G401.6 (cell line): ENCODE results near the gene ADAM21.
"Not testable (repeated sequence)": the region's sequence is repeated elsewhere in the genome, so short reads cannot be mapped to it uniquely, and the experiment has no call there.

ENCODE experiments used
- FAIRE-seq: peaks from 2 replicates; lab custom pipeline; 2012; peaks lifted over from hg19 to GRCh38; lab: Jason Lieb, UNC

Gene ADAM21

DNA sequence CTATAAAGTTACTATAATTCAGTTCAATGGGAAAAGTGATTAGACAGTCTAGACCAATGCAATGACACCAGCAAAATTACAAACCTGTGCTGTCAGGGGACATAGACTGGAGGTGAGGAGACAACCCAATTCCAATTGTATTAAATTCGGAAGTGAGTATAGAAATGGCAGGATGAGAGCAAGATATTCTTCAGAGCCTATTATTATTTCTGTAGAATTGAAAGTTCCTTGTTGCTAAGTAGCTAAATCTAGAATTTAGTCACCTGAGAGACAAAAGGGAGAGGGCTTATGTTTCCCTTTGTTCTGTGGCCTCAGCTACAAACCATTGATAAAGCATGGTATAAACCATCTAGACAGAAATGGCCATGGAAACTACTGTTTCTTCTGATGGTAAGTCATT lies at the start of gene ADAM21:
TSS of gene ADAM21 (plus strand) at position 301 of the 400 bp plus-strand sequence. CDS start 5,326 bp downstream, outside the sequence.
- no peak for FAIRE-seq

DNA sequence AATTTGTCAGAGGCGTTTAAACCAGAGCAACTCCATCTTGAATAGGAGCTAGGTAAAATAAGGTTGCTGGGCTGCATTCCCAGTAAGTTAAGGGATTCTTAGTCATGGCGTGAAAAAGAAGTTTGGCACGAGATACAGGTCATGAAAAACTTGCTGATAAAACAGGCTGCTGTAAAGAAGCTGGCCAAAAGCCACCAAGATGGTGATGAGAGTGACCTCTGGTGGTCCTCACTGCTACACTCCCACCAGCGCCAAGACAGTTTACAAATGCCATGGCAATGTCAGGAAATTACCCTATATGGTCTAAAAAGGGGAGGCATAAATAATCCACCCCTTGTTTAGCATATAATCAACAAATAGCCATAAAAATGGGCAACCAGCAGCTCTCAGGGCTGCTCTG lies 48.6 kb upstream of the ADAM21 start:
- not testable (repeated sequence) for FAIRE-seq

DNA sequence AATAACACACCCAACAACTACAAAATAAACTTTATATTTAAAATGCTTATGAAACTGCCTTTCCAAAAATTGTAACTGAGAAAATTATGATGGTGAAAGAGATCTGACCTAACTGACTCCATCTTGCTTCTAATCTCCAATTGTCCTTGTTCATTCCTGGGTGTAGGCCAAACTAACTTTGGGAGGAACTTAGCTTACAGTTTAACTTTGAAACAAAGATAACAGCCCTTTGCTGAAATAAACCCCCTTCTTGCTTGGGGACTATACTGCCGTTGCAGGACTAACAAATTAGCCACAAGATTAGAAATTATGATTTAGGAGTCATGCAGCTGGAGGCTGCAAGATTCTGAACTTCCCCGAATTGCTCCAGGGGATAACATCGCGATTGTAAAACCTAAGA lies 45.8 kb upstream of the ADAM21 start:
- not testable (repeated sequence) for FAIRE-seq

DNA sequence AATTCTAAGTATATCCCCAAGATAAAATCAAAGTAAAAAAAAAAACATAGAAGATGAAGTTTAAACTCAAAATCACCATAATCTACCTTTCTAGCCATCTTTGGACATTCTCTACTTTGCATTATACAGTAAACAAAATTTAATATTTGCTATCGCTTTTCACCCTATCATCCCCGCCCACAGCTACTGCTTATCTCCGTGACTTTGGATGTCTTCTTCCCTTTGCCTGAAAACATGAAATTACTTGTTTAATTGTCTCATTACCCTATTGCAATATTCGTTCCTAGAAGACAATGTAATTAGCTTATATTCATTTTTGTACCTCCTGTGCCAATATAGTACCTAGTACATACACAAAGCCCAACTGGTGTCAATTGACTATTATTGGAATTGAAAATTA lies 44.4 kb upstream of the ADAM21 start:
- no peak for FAIRE-seq

DNA sequence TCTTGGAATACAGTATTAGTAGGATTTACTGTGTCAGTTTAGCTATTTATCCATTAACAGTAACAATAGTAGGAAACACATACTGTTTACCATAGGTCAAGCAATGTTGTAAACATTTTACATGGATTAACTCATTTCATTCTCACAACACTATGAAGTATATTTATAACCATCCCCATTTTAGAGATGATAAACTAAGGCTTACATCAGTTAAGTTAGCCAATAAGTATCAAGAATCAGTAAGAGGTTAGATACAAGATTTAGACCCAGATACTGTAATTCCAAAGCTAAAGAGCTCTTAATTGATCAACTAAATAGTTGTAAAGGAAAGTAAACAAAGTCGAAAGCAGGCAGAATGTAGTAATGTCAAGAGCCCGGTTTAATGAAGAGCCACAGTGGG lies 36.2 kb upstream of the ADAM21 start:
- FAIRE-seq: no peak

DNA sequence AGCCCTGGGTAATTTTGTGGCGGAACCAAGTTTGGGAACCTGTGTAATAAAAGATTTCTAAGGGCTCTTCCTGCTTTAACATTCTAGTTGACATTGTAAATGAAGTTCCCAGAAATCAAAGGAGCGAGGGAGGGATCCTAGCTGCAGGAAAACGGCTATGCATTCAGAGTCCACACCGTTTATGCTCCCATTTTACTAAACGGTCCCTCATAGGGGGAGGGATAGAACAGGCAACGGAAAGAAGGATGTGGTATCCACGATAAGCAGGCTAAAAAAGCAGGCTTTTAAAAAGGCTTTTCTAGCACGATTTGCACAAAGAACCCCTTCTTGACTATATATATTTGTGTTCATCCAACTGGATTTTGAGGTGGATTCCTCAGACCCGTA lies 35.6 kb upstream of the ADAM21 start:
- no peak for FAIRE-seq

DNA sequence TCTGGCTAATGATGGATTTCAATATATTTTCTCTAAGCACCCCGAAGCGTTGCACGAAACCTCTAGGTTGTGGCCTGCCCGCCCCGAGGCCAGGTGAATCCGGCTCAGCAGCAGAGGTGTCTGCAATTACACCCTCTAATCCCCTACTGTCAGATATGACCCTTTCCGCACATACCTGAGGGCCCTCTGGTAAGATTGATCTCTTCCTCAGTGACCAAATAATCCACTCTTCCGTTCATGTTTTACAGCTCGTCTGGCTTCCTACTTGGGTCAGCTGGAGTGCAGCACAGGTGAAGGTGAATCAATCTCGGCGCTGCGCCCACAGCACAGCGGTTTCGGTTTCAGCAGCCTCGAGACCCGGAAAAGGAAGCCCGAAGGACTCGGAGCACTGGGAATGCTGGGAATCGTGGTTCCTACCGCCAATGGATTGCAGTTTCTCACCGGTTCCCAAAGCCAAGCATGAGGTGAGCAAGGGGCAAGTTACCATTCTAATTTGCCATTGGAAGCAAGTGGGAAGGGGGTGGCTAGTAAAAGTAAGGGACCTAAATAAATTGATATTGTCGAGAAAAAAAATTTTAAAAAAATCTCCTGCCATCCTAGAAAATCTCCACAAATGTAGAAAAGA lies 35.1 kb upstream of the ADAM21 start, which contains the start of gene SYNJ2BP:
TSS of gene SYNJ2BP (minus strand) at position 366 of the 625 bp plus-strand sequence. CDS start at position 239, 127 bp downstream.
- peak; percentile 96 for FAIRE-seq

DNA sequence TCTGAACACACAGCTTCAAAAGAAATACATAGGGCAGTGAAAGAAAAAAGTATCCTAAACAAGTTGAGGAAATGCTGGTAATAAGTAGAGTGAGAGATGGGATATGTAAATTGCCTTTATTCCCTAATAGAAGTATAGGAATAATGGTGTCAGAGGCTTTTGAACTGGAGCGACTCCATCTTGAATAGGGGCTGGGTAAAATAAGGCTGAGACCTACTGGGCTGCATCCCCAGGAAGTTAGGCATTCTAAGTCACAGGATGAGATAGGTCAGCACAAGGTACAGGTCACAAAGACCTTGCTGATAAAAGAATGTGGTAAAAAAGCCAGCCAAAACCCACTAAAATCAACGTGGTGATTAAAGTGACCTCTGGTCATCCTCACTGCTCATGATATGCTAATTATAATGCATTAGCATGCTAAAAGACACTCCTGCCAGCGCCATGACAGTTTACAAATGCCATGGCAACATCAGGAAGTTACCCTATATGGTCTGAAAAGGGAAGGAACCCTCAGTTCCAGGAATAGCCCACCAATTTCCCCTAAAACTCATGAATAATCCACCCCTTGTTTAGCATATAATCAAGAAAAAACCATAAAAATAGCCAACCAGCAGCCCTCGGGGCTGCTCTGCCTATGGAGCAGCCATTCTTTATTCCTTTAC lies 32.6 kb upstream of the ADAM21 start:
- not testable (repeated sequence) for FAIRE-seq

DNA sequence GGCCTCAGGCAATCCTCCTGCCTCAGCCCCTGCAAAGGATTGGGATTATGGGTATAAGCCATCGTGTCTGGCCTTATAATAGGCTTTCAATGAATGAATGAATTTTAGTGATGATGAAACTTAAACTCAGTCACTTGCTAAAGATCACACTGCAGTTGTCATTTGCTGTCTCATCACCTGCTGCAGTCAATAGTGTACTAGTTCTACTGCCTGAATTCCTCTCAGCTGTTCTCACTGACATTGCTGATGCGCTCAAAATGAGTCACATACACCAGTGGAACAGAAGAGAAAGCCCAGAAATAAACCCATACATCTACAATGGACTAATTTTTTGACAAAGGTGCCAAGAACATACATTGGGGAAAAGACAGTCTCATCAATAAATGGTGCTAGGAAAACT lies 29.4 kb upstream of the ADAM21 start:
- FAIRE-seq: no peak

DNA sequence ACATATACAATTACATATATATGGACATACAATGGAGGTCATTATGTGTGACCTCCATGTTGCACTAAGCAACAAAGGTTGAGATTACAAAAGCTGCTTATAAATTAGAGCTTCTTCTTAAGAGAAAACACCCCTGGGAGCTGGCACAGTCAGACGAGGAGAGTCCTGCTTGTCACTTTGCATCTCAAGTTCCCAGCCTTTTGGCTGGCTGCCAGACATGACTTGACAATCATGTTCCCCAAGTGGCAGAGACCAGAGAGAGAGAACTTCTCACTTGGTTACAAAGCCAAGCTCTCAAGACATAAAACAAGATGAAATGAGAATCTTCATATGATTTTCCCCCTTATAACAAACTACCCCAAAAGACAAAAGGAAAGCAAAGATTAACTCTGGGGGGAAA lies 26.6 kb upstream of the ADAM21 start:
- FAIRE-seq: no peak

DNA sequence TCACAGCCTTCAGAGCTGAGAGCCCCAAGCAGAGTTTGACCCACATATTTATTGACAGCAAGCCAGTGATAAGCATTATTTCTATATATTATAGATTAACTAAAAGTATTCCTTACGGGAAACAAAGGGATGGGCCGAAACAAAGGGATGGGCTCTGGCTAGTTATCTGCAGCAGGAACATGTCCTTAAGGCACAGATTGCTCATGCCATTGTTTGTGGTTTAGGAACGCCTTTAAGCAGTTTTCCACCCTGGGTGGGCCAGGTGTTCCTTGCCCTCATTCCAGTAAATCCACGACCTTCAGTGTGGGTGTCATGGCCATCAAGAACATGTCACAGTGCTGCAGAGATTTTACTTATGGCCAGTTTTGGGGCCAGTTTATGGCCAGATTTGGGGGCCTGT lies 25.4 kb upstream of the ADAM21 start:
- not testable (repeated sequence) for FAIRE-seq

DNA sequence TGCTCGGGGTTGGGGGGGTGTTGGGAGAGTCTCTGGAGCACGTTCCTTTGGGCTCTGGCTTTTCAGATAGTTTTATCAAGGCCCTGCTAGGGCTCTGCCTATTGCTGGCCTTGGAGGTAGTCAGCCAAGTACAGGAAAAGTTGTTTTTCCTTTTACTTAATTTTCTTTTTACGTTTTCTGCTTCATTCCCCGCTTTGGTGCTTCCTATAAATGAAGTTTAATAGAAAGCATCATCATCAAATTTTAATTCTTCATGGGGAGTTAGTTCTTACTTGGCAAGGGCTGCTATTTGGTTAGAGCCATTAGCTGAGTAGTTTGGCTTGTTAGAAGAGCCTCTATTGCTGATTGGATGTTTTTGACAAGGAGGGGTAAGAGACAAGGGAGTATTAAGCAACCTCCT lies 15.1 kb upstream of the ADAM21 start:
- FAIRE-seq: no peak

DNA sequence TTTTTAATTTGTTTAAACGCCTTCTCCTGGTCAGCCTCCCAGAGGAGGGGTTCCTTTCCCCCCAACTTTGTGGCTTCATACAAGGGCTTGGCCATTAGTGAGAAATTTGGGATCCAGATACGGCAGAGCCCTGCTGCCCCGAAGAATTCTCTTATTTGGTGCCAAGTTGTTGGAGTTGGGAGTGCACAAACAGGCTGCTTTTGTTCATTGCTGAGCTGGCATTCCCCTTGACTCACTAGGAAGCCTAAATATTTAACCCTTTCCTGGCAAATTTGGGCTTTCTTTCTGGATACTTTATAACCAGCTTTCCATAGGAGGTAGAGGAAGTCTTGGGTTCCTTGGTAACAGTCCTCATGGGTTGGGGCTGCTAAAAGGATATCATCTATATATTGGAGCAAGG lies 10.3 kb upstream of the ADAM21 start:
- FAIRE-seq: no peak

DNA sequence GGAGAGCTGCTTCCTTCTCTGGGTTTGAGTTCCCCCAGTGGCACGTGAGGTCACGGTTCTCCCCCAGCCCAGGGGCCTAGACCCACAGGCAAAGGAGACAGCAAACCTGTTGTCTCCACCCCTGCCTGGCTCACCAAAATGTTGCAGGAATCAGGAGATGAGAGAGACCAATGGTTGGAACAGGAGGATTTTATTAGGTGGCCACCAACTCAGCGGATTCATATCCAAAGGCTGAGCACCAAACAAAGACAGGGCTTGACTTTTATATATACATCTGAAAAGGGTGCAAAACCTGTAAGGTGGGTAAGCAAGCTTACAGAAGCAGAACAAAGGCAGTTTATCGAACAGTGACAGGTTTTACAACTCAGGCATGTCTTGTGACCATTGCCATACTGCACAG lies 9.2 kb upstream of the ADAM21 start:
- FAIRE-seq: no peak

DNA sequence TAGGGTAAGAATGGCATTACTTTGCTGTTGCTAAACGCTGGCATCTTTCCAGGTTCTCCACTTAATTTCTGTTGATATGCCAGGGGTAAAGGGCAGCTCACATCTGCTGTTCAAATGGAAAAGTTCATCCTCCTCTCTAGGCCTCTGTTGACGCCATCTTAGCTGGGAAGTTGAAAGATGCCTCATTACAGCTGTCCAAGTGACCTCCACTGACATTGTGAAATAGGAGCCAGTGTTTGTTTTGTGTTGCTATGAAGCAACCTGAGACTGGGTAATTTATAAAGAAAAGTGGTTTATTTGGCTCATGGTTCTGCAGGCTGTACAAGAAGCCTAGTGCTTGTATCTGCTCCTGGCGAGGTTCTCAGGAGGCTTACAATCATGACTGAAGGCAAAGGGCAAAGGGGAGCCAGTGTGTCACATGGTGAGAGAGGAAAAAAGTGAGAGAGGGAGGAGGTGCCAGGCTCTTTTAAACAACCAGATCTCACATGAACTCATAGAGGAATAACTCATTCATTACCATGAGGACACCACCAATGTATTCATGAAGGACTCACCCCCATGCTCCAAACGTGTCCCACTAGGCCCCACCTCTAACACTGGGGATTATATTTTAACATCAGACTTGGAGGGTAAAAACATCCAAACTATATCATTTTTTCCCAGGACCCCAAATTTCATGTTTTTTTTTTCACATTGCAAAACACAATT lies 3.2 kb upstream of the ADAM21 start:
- FAIRE-seq: no peak

DNA sequence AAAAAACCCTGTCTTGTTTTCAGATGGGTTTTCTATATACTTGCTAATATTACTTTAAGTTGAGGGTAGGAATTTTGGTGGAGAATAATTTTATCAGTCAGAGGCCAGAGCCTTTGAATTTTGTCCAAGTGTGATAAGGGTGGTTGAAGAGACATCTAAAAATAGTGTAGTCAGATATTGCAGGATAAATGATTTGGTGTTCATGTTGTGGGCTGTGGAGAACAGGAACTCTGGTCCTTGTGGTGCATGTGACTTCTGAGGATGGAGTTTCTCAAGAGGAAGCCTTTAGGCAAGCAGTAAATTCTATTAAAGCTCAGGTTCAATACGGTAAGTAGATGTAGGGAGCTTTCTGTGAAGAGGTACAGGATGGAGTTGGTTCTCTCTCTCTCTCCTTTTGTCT lies 2.8 kb downstream of the ADAM21 start:
- no peak for FAIRE-seq

DNA sequence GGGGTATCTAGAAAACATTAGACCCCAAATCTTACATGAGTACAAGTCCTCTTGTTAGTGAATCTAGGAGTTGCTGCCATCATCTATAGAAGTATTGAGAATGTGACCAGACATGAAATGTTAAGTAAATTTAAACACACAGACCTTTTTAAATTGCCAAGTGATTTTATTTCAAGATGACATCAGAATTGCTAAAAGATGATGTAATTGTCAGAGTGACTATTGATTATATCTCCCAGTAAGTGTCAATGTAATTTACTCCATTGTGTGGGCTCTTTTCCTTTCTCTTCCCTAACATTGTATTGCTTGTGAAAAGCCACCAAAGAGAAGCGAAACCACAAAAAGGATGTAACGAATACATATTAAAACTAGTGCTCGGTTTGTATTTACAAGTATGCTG lies 16.8 kb downstream of the ADAM21 start:
- FAIRE-seq: no peak

DNA sequence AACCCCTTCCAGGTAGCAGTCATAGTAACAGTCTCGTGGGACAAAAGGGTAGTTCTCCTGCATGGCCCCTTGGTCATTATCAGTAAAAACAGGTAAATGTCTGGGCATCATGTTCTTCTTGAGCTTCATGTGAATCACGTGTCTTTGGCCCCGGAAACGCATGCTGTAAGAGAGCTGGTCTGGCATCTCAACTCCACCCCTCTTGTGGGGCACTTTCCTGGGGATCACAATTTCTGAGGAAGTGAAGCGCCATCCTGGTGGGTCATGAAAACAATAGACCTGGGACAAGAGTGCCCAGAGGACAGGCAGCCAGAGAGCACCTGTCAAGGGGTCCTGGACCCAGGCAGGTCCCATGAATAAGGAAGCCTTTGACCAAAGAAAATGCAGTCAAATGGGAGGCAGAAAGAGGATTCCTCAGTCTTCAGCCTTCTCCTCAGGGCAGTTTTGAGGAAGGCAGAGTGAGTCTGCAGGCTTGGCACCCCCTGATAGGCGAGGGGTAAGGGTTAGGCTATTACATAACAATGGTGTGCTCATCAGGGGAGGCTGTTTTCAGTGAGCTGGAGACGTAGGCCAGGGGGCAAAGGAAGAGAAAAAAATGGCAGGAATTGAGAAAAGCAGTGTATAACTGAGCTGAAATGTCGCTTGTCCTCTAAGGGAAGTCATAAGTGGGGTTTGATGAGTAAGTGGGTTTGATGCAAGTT lies 19.0 kb downstream of the ADAM21 start:
- FAIRE-seq: not testable (repeated sequence)

DNA sequence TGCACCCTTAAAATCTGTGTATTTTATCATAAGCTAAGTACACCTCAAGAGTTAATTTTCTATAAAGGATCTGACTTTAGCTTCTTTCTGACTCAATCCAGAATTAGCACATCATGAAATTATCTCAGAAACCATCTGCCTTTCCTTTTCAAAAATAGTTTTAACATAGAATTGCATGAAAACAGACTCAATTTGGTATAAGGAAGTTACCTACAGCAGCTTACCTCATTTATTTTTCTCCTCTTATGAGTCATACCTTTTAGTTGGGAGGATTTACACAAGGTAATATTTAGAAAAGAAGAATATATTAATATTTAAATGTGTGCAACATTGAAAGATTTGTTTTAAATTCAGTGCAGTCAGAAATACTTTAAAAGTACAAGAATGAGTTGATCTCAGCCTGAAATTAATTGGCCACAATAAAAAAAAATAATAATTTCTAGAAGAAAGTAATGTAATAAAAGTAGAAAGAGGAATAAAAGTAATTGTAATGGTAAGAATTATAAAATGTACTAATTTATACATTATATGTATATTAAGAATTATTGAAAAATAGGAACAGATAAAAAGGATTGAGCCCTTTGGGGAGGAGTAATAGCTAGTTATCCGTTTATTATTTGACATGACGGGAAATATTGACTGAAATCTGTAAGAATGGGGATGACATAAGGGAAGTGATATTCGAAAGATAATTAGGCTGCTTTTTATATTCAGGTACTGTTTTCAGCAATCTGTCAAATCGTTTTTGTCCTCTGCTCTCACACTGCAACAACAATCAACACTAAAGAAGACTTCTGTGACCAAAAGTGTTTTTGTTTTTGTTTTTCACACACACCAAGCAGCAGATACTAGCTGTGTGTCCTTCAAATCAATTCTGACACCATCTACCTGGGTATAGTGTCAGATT lies 20.5 kb downstream of the ADAM21 start:
- peak; percentile 36 for FAIRE-seq

DNA sequence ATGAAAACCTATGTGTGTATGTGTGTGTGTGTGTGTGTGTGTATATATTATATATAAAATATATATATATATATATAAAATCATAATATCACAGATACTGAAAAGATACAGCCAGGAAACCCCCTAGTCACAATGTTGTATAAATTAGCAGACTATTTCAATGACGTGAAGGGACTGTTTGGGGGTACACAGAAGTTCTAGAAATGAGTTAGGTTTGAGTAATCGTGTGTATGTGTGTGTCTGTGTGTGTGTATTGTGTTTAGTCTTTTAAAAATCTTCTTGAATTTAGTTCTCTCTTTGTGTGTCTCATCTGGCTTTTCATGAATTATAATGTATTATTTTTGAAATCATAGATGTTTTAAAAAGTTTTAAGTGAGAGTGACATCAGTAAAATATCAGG lies 21.9 kb downstream of the ADAM21 start:
- no peak for FAIRE-seq

DNA sequence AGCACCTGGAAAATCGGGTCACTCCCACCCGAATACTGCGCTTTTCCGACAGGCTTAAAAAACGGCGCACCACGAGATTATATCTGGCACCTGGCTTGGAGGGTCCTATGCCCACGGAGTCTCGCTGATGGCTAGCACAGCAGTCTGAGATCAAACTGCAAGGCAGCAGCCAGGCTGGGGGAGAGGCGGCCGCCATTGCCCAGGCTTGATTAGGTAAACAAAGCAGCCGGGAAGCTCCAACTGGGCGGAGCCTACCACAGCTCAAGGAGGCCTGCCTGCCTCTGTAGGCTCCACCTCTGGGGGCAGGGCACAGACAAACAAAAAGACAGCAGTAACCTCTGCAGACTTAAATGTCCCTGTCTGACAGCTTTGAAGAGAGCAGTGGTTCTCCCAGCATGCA lies 23.5 kb downstream of the ADAM21 start:
- FAIRE-seq: not testable (repeated sequence)
